ENCODE measurements around the gene ABCC12.
A peak's percentile ranks its signal among the peaks of the same experiment; 100 is the strongest.

ABCC12 gene

DNA sequence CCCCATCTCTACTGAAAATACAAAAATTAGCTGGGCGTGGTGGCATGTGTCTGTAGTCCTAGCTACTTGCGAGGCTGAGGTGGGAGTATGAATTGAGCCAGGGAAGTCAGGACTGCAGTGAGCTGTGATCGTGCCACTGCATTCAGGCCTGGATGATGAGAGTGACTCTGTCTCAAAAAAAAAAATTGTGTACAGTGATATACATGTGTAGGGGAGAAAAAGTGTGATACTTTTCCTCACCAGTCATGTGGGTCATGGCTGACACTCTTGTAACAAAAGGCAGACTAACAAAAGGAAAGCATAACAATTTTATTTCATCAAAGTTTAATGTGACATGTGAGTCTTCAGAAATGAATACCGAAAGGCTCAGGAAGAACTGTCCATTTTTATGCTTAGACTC is 2.0 kb upstream of the ABCC12 start:
- Histone ChIP-seq H2AFZ (ENCODE audit: low read length) (no peak overlapping the region), H3K27me3 (ENCODE audit: insufficient read depth, low read length) (no peaks in the 10 kb centered on the region), H3K27ac (ENCODE audit: low read depth, low read length, poor library complexity, severe bottlenecking) (no peak overlapping the region), H3K4me2 (ENCODE audit: low read length) (no peak overlapping the region), H4K20me1 (ENCODE audit: insufficient read depth, low read length) (no peaks in the 10 kb centered on the region), H3F3A (ENCODE audit: insufficient read depth, low read length) (no peaks in the 10 kb centered on the region), H3K79me2 (ENCODE audit: insufficient read depth, low read length) (no peaks in the 10 kb centered on the region), H3K36me3 (ENCODE audit: insufficient read depth, low read length) (no peaks in the 10 kb centered on the region), H3K9me3 (ENCODE audit: low read length) (no peaks in the 10 kb centered on the region), H3K4me3 (ENCODE audit: low read depth, low read length, poor library complexity, severe bottlenecking) (no peak overlapping the region), H3K9ac (ENCODE audit: low read length) (no peak overlapping the region), H3K9me2 (ENCODE audit: low read depth, low read length) (no peaks in the 10 kb centered on the region), H3K4me1 (ENCODE audit: insufficient read depth, low read length, severe bottlenecking) (no peaks in the 10 kb centered on the region)
- no peak for TF ChIP-seq EZH2 (IDR thresholded peaks at IDR 0.05; ENCODE audit: borderline replicate concordance, low read length)
- TF ChIP-seq, protein P1, sequence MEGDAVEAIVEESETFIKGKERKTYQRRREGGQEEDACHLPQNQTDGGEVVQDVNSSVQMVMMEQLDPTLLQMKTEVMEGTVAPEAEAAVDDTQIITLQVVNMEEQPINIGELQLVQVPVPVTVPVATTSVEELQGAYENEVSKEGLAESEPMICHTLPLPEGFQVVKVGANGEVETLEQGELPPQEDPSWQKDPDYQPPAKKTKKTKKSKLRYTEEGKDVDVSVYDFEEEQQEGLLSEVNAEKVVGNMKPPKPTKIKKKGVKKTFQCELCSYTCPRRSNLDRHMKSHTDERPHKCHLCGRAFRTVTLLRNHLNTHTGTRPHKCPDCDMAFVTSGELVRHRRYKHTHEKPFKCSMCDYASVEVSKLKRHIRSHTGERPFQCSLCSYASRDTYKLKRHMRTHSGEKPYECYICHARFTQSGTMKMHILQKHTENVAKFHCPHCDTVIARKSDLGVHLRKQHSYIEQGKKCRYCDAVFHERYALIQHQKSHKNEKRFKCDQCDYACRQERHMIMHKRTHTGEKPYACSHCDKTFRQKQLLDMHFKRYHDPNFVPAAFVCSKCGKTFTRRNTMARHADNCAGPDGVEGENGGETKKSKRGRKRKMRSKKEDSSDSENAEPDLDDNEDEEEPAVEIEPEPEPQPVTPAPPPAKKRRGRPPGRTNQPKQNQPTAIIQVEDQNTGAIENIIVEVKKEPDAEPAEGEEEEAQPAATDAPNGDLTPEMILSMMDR (IDR thresholded peaks at IDR 0.05; ENCODE audit: low read length), result no peak

DNA sequence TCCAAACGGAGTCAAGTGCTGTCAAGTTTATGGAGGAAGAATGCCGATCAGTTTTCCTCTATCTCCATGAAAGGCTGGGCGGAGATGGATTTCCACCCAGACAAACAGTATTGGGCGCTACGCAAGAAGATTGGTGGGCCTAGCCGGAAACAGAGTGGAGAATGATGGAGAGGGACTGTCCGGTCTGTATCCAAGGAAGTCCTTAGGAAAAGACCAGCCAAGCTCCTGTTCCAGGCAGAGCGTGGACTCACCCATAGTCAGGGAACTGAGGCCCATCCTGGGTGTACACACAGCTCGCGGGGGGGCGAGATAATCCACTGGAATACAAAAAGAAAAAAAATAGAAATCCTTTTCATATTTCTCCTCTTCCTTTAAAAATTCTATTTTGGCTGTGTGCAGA is 1.5 kb upstream of the ABCC12 start:
- no peaks in the 10 kb centered on the region for H4K20me1 ChIP-seq (ENCODE audit: insufficient read depth, low read length)
- TF ChIP-seq, protein P1 (IDR thresholded peaks at IDR 0.05; ENCODE audit: low read length), result no peak
- TF ChIP-seq EZH2 (IDR thresholded peaks at IDR 0.05; ENCODE audit: borderline replicate concordance, low read length), result no peak

DNA sequence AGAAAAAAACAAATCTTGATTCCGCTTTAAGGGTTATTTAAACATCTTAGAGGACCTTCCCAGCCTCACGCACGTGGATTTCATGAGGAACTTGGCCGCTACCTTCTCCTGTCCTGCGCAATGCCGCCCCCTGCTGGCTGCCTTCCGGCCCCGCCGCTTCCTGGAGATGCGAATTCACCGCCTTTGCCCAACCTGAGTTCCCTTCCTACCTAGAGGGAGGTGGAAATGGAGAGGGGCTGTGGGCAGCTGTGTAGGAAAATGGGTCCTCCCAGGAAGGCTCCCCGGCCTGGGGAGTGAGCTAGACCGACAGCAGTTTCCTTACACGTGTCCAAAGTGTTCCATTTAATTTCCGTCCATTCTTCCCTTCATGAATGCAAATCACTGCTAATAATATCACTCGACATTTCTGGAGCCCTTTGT is 1.0 kb upstream of the ABCC12 start:
- Histone ChIP-seq H3K27me3 (ENCODE audit: insufficient read depth, low read length) (no peaks in the 10 kb centered on the region), H3K27ac (ENCODE audit: low read depth, low read length, poor library complexity, severe bottlenecking) (no peak overlapping the region), H2AFZ (ENCODE audit: low read length) (no peak overlapping the region)

More for the DNA sequence above, 1.5 kb upstream of the ABCC12 start:
- Histone ChIP-seq H3K4me3 (ENCODE audit: low read depth, low read length, poor library complexity, severe bottlenecking) (no peak overlapping the region), H3K9me2 (ENCODE audit: low read depth, low read length) (no peaks in the 10 kb centered on the region), H3K4me1 (ENCODE audit: insufficient read depth, low read length, severe bottlenecking) (no peaks in the 10 kb centered on the region), H3K9me3 (ENCODE audit: low read length) (no peaks in the 10 kb centered on the region), H3K4me2 (ENCODE audit: low read length) (no peak overlapping the region), H3K36me3 (ENCODE audit: insufficient read depth, low read length) (no peaks in the 10 kb centered on the region), H3K79me2 (ENCODE audit: insufficient read depth, low read length) (no peaks in the 10 kb centered on the region), H3F3A (ENCODE audit: insufficient read depth, low read length) (no peaks in the 10 kb centered on the region), H3K27ac (ENCODE audit: low read depth, low read length, poor library complexity, severe bottlenecking) (no peak overlapping the region), H3K27me3 (ENCODE audit: insufficient read depth, low read length) (no peaks in the 10 kb centered on the region), H3K9ac (ENCODE audit: low read length) (no peak overlapping the region), H2AFZ (ENCODE audit: low read length) (no peak overlapping the region)

More for the DNA sequence above, 1.0 kb upstream of the ABCC12 start:
- Histone ChIP-seq H4K20me1 (ENCODE audit: insufficient read depth, low read length) (no peaks in the 10 kb centered on the region), H3K9me2 (ENCODE audit: low read depth, low read length) (no peaks in the 10 kb centered on the region), H3K9ac (ENCODE audit: low read length) (no peak overlapping the region), H3K9me3 (ENCODE audit: low read length) (no peaks in the 10 kb centered on the region), H3K4me2 (ENCODE audit: low read length) (no peak overlapping the region), H3K79me2 (ENCODE audit: insufficient read depth, low read length) (no peaks in the 10 kb centered on the region), H3F3A (ENCODE audit: insufficient read depth, low read length) (no peaks in the 10 kb centered on the region), H3K4me3 (ENCODE audit: low read depth, low read length, poor library complexity, severe bottlenecking) (no peak overlapping the region), H3K36me3 (ENCODE audit: insufficient read depth, low read length) (no peaks in the 10 kb centered on the region), H3K4me1 (ENCODE audit: insufficient read depth, low read length, severe bottlenecking) (no peaks in the 10 kb centered on the region)
- TF ChIP-seq, protein P1 (IDR thresholded peaks at IDR 0.05; ENCODE audit: low read length), result peak; percentile 93
- no peak for TF ChIP-seq EZH2 (IDR thresholded peaks at IDR 0.05; ENCODE audit: borderline replicate concordance, low read length)
